Thyroid gland (tissue), 4 donors: ENCODE results near the gene DMWD.

ENCODE experiments used
- CTCF ChIP-seq, 6 experiments: fragments of 200-600 bp in 3 of 6; fragments of 450-650 bp in 3 of 6; sonication (generic) in 3 of 6; IDR thresholded peaks; one replicate each; pipeline ENCODE4 v1.5.1; 2016 to 2019; ENCODE audit warnings: antibody characterized with exemption in 6 of 6, mild to moderate bottlenecking in 2 of 6, inconsistent platforms in 1 of 6, moderate library complexity in 1 of 6
- POLR2A ChIP-seq, 2 donors: fragments of 450-650 bp; IDR thresholded peaks; one replicate each; pipeline ENCODE4 v1.6.1; 2017; ENCODE audit warnings: antibody characterized with exemption in 2 of 2, mild to moderate bottlenecking in 2 of 2, moderate library complexity in 1 of 2

- no peak for TF ChIP-seq CTCF (IDR thresholded peaks at IDR 0.05)
- no peak for TF ChIP-seq POLR2A (IDR thresholded peaks at IDR 0.05)
These were observed 45.1 kb downstream of the DMWD start for GRCh38 chr19:45747513-45747912.
